AML-193 (cell line): ENCODE measurements around the gene PDE4D.
"Not testable (repeated sequence)": the region's sequence is repeated elsewhere in the genome, so short reads cannot be mapped to it uniquely, and the experiment has no call there.

Source experiments
- DNase-seq, 2 experiments: peaks; one replicate each; lab custom pipeline; 2025; lab: John Stamatoyannopoulos, UW

The PDE4D gene

GRCh38 chr5:59607138-59607765 lies 286.3 kb downstream of the PDE4D start:
- DNase-seq, result no peak

GRCh38 chr5:59605915-59606314 lies 287.6 kb downstream of the PDE4D start:
- no peak for DNase-seq

DNA sequence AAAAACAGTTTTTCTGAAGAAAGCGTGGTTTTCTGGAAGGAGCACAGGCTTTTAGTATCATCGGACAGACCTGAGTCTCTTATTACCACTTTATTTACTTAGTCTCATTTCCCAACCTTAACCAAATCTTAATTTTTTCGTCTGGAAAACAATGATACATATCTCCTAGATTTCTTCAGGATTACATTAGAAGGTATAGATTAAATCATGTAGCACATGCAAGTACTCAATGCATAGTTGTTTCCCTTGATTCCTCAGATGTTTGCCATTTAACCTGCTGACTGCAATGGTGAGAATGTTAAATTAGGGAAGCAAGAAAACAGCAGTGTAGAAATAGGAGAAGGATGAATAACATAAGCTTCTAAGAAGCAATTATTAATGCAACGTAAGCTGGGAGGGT lies 289.4 kb downstream of the PDE4D start:
- no peak for DNase-seq

DNA sequence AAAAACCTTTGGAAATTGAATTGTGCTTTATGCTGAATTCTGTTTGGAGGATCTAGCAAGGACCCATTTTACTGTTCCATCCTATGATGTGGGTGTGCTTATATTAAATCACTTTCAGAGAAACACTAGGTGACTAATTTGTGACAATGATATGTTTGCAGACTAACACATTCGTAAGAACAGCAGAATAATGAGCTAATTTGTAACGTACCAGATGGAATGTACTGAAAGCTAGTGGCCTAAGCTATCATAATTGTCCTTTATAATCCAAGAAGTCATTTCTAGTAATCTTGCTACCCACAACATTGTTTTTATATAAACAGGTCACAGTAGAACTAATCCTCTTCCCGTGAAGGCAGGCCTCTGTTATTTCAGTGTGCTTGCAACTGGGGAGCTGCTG lies 292.5 kb downstream of the PDE4D start:
- no peak for DNase-seq

DNA sequence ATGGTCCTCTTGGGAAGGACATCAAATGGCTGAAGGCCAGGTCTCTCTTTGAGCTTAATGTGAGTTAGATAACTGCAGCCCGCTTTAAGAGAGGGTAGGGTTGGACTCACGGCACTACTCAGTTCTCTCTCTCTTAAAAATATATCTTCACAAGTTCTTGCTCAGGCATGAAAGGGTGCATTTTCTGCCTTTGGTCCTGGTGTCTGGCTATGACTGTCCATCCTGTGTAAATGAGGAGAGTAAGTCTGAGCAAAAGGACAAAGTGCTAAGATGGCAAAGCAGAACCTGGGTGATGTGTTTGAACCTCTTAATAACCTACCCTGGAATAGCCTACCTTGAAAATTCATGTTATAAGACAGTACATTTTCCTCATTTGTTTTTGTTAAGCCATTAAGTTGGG lies 293.4 kb downstream of the PDE4D start:
- no peak for DNase-seq

DNA sequence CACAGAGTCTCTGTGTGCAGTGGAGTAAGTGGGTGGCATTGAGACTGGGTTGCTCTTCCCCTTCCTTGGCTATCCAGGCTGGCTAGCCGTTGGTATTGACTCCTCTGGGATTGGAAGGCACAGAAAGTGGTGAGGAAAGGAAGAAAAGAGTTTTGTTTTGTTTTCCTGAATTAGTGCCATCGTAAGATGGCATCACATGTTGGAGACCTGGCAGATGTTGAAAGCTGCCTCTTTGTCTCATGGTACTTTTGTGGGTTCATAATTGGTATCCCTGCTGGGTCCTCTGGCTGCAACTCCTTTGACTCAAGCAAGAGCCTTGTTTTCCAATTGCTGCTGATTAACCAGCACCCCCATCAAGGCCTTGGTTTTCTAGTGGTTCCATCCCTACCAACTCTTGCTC lies 293.8 kb downstream of the PDE4D start:
- no peak for DNase-seq

- DNase-seq, result no peak
These were observed 295.0 kb downstream of the PDE4D start for GRCh38 chr5:59598547-59598874.

DNA sequence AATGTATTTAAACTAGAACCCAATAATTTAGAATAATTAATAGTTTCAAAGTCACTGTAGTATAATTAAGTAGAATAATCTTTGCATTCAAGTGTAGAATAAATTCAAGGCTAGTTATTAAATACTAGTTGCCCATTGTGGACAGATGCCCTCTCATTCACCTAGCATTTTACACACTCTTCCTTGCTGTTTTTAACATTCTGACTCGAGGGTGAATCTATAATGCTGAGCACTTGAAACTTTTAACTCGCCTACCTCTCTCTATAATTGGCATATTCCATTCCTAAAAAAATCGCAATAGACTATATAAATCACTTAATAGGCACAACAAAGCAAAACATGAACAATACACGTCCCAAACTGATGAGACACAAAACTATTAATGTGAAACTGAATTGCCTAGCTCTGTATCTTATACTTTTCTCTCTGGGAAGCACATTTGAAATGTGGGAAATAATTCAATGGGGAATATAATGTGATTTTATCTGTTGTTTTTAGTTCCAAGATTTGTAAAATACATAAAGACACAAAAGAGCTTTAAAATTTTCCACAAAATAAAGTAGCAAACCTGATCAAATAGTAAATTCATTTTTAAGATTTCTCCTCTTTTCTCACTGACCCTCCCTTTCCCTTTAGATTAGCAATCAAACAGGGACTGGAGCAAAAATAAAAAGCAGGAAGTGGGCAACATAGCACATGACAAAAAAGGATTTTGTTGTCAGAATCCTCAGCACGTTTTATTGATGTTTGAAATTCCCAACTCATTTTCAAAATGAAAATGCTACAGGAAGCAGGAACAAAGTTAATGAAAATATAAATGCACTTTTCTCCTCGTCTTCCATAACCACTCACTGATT lies 295.6 kb downstream of the PDE4D start:
- DNase-seq, result no peak

DNA sequence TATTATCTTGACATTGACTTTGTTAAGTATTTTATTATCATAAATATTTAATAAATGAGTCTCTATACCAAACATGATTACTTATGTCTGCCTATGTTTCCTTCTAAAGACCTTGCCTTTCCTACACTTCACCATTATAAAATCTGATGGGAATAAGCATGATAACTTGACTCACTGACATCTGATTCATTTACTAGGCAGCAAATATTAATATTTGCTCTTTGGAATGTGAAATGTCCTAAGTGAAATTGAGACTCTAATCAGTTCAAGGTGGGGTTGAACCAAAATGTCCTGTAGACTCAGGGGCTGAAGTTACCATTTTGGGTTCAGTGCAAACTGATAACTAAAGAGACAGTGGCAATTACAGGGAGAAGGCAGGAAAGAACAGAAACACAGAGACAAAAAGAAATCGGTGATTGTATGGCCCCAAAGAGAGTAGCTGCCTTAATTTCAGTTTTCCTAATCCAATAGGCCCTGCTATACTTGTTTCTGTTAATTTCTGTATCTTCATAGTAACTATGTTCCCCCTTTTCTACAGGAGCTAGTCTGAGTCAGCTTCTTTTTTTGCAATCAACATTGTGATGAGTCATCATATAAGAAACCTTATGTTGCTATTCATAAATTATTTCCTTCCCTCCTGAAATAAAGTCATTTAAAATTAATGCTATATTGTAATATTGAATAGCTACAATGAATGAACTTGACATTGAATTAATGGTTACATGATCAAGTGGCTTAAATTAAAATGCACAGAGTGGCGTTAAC lies 296.8 kb downstream of the PDE4D start:
- DNase-seq, result peak; percentile 79 to 82

DNA sequence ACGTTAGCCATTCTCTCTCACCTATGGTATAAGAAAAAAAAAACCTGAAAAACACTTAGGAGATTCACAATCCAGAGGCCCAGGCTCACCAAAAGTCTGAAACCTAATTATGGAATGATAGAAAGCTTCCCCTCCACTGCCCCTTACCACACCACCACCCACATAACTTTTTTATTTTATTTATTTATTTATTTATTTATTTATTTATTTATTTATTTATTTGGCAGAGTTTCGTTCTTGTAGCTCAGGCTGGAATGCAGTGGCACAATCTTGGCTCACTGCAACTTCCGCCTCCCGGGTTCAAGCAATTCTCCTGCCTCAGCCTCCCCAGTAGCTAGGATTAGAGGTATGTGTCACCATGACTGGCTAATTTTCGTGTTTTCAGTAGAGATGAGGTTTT lies 299.4 kb downstream of the PDE4D start:
- not testable (repeated sequence) for DNase-seq

DNA sequence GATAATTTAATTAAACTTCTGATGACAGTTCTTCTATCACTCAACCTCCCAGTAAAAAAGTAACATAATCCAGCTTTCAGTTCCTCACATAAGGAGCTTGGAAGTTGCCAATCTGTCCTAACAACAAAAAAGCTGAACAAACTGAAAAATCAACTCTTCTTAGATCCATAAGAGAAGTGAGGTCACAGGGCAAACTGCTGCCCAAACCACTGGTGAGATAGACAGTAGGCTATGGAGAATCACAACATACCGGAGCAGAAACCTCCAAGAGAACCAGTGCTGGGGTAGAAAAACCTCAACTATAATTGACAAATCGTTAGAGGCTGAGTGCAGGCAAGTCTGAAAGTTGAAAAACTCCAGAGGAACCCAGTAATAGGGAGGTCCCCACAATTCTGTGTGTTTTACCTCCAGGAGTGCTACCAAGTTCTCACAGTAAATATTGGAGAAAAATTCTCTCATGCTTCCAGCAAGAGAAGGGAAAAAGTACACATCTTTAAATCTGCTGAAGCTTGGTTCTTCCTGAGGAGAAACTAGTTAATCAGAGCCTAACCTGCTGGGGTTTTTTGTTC lies 300.0 kb downstream of the PDE4D start:
- DNase-seq, result no peak

GRCh38 chr5:59592101-59592500 lies 301.4 kb downstream of the PDE4D start:
- no peak for DNase-seq

DNA sequence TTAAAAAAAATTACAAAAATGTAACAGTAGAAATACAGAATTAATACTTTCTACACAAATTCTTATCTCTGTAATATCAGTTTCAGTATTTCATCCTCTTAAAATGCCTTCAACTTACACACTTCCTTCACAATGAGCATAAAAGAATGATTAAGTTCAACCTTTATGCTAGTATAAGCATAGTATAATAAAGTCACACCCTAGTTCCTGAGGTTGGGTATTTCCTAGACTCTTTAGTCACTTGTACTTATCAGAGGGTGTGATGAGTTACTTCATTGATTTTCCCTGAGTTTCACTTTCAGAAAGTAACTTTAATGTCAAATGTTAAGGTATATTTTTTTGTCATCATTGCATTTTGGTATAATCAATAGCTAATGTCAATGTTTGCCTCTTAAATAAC lies 302.4 kb downstream of the PDE4D start:
- DNase-seq, result no peak

DNA sequence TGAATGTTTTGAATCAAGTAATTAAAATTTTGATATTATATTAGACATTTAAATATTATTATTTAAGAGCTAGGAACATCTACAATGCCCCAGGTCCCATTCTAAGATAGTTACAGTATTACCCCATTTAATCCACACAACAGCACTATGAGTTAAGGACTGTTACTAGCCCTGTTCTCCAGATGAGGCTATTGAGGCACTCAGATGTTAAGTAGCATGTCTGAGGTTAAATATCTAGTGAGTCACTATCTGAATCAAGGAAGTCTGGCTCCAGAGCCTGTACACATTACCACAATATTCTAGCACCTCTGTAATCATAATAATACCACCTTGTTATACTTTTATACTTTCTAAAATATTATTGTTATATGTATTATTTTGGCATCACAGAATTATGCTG lies 304.6 kb downstream of the PDE4D start:
- DNase-seq, result no peak

GRCh38 chr5:59587489-59588337 lies 305.8 kb downstream of the PDE4D start:
- DNase-seq, result no peak

GRCh38 chr5:59586841-59587240 lies 306.7 kb downstream of the PDE4D start:
- no peak for DNase-seq

- DNase-seq, result no peak
These were observed 308.4 kb downstream of the PDE4D start for GRCh38 chr5:59584858-59585846.

DNA sequence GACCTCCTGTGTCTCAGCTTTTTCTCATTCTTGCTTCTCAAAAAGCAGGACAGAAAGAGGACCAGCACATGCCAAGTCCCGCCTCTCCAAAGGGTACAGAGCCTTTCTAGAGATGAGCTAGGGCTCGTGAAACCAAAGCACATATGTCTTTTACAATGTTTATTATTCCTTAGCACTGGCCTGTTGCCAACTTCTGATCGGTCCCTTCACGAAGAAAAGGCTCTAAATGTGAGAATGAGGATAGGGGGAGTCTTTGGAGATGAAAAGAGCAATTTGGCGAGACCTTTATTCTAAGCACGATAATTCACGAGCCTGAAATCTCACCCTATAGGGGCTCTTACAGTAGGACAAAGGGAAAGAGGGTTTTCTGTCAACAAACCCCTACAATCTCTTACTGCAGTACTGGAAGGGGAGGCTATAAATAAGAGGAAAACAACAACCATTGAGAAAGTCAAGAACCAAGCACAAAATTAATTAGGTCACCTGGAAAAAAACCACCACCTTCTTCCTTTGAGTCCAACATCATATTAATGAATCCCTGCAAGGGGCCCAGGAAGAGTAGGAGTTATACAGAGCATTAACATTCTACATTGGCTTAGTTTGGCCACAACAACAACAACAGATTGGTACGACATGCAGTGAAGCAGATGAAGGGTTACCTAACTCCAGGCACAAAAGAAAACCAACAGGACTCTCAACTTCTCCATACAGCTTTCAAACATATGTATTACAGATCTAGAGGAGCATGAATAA lies 309.5 kb downstream of the PDE4D start:
- no peak for DNase-seq

DNA sequence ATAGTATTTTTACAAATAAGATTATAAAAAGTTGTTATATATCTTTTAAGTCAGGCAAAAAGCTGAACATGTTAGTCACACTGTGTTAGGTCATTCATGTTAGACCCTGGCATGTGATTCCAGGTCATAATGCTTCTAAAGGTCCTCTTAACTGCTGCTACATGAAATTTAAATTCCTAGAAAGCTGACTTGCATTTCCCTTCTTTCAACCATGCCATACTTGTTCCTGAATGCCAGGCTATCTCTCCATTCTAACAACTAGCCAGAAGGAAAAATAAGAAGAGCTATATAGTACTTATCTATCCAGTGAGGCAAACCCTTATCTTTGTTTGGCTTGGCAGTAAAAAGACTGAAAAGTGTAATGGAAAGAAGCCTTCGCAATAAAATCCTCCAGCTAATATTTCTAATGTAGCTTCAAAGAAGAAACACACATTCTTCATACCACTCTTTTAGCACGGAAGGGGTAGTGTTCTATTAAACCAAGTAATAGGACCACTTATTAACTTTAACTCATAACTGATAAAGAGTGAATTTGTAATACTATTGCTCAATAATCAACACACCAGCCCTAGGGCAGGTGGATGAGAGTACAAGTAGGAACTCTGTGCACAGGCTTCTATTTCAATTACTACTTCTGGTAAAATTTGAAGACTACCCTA lies 310.2 kb downstream of the PDE4D start:
- DNase-seq, result no peak
